ENCODE data around the gene UBN1.
A peak's percentile ranks its signal among the peaks of the same experiment; 100 is the strongest.

Gene UBN1

DNA sequence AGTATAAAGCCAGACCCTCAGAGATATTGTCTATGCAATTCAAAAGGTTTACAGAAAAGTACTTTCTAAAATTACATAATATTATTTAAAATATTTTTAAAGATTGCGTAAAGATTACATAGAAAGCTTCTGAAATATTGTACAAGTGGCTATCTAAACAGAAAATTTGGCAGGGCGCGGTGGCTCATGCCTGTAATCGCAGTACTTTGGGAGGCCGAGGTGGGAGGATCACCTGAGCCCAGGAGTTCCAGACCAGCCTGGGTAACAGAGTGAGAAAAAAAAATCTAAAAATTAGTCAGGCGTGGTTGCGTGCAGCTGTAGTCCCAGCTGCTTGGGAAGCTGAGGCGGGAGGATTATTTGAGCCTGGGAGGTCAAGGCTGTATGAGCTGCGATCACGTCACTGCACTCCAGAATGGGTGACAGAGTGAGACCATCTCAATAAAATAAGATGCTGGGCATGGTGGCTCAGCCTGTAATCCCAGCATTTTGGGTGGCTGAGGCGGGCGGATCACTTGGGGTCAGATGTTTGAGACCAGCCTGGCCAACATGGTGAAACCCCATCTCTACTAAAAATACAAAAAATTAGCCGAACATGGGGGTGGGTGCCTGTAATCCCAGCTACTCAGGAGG lies 18.1 kb downstream of the UBN1 start:
- DNase-seq: no peak

GRCh38 chr16:4866586-4866985 lies 19.3 kb downstream of the UBN1 start:
- DNase-seq: no peak

DNA sequence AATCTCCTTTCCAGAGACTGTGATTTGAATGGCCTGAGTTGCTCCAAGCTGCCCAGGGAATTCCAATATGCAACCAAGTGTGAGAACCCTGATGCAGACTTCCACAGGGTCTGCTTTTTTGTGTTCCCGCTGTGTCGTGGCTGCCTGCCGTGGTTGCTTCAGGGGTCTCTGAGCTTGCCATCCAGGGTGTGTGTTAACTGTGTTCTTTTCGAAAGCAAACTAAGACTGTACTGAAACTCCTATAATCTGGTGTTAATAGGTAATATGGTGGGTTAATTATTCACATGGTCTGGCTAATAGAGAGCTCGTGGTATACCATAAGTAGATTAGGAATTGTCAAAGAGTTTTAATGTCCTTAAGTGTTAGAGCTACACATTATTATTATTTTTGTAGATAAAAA lies 20.7 kb downstream of the UBN1 start:
- DNase-seq: no peak

GRCh38 chr16:4868535-4868934 lies 21.3 kb downstream of the UBN1 start:
- DNase-seq: no peak

- DNase-seq: no peak
Measured at GRCh38 chr16:4869147-4869805, 22.0 kb downstream of the UBN1 start.

DNA sequence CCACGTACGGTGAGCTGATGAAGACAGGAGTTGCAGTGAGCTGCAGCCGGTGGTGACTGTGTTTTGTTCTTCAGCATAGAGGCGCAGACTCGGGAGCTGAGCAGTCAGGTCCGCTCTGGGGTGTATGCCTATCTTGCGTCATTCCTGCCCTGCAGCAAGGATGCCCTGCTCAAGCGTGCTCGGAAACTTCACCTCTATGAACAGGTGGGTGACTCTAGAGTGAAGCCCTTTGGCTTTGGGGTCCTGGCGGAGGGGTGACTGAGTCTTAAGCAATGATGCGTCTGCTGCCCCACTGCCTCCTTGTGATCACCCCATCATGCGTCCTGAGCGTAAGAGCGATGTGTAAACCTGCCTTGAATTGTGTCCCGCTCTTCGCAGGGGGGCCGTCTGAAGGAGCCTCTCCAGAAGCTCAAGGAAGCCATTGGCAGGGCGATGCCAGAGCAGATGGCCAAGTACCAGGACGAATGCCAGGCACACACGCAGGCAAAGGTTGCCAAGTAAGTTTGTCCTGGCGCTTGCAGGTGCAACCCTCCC lies 22.9 kb downstream of the UBN1 start:
- no peak for DNase-seq

DNA sequence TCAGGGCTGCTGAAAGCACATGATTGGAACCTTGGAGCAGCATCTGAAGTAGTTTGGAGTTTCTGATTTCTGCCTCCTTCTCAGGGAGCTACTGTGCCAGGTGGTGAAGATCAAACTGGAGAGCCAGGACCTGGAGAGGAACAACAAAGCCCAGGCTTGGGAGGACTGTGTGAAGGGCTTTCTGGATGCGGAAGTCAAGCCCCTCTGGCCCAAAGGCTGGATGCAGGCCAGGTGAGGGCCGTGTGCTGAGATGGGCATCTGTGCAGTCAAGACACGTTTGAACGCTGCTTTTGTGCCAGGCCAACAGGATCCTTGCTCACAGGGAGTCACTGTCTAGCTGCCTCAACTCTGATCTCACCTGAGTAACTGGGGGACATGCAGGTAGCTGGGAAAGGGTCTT lies 23.8 kb downstream of the UBN1 start:
- DNase-seq: no peak

DNA sequence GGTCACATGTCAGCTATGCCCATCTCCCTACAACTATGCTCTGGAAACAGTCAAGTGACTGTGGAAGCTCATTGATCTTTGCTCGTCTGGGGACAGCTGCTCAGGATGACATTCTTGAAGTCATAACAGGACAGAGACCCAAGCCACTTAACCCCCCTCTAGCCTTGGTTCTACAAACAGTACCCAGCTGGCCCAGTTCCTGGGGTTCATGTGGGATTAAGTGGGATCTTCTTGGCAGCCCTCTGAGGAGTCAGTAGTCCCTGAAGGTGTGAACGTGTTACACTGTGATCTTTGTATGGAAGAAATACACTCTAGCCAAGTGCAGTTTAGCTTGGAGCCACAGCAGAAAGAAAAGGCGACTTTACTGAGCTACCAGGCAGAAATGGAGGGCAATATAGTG lies 25.8 kb downstream of the UBN1 start:
- DNase-seq: no peak

- DNase-seq: no peak
Measured at GRCh38 chr16:4874666-4875065, 27.4 kb downstream of the UBN1 start.

DNA sequence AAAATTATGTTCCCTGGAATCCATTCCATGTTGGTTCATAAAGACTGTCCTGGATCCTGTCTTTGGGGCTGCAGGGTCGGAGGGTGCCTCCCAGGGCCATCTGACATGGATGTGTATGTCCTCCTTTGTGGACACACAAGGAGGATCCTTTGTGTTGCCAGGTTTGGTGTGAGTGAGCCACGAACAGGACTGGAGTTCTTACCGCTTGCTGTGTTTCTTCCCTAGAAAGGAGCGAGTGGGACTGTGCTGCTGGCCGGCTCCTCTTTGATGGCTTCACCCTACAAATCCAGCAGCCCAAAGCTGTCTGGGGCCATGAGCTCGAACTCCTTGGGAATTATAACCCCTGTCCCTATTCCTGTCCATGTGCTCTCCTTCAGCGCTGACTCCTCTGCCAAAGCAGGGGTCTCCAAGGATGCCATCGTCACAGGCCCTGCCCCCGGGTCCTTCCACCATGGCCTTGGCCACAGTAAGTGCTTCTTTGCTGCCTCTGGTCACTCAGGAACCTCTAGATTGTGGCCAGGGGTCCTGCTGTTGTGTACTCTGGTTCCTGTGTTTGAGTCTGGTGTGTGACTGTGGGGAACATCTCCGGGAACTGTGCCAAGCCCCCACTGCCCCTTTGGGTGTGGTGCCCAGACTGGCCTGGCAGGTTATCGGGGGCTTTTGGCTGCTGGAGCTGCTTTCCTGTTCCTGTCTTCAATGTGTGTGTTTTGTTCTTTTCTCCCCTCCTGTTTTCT lies 29.5 kb downstream of the UBN1 start:
- no peak for DNase-seq

DNA sequence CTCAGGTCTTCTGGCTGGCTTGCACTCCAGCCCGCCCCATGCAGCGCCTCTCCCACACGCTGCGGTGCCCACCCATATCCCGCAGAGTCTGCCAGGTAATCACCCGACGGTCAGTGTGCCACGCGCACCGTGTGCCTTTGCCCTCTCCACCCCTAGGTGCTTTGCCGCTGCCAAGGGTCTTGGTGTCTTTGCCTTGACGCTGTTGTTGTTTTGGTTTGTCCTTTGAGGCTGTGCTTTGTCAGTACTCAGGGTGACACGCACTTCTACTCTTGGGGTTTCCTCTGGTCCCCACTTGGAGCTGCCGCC lies 30.1 kb downstream of the UBN1 start:
- no peak for DNase-seq

DNA sequence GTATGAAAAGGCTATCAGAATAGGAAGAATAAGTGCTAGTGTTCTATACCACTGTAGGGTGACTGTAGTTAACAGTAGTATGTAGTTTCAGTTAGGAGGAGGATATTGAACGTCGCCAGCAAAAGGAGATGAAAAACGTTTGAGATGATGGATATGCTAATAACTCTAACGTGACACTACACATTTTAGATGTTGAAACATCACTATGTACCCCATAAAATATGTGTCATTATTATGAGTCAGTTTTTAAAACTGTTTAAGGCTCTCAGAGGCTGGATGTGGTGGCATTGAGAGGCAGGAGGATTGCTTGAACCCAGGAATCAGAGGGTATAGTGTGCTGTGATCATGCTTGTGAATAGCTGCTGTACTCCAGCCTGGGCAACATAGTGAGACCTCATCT lies 31.8 kb downstream of the UBN1 start:
- no peak for DNase-seq

DNA sequence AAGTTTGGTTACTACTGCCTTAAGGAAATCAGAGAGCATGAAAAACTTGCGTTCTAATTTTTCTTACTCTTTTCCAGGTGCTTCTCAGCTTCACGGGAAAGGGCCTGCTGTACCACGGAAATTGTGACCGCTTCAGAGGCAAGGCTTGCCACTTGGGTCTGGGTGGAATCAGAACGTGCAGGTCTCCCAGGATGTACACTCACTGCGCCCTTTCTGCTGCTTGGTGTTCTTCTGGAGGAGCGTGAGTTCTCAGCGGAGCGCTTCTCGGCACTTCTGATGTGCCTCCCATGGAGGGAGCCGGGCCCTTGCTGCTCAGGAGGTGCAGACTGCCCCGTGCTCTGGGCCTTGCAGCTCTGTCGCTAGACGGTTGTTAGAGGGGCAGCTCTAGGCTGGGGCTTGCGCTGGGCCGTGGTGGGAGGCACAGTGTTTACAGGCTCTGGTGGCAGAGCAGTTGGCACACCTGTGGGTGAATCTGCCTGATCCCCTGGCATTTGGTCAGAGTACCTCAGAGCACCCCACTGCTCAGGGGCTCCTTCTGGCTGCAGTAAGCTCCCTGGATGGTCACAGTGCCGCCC lies 32.8 kb downstream of the UBN1 start:
- DNase-seq: no peak

DNA sequence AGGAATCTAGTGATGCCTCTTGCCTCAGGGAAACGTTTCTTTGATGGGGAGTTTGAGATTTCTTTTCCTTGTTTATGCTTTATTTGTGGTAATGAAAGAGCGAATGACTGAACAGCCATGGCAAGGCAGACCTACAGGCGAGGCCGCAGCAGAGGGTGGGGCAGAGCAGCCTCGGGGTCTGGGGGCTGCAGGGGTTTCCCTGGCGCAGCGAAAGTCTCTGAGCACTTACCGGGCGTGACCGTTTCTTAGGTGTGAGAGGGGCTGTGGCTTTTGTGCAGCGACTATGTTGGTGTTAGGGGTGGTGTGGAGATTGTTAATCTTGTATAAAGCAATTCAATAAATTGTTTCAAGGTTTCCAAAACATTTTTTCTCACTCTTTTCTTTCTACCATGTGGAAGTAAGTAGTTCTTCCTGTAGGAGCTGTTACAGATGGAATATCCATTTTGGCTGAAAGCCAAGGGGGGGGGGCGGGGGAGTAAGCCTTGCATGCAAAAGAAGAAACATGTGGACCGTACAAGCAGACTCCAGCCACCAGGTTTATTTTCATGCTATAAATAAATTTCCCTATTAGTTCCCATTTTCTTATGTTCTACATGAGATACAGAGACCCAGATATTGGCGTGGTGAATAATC lies 34.8 kb downstream of the UBN1 start:
- DNase-seq: no peak

GRCh38 chr16:4882633-4883285 lies 35.5 kb downstream of the UBN1 start:
- DNase-seq: peak; percentile 17

GRCh38 chr16:4883501-4883900 lies 36.2 kb downstream of the UBN1 start:
- DNase-seq: no peak

GRCh38 chr16:4884209-4884608 lies 36.9 kb downstream of the UBN1 start:
- no peak for DNase-seq

DNA sequence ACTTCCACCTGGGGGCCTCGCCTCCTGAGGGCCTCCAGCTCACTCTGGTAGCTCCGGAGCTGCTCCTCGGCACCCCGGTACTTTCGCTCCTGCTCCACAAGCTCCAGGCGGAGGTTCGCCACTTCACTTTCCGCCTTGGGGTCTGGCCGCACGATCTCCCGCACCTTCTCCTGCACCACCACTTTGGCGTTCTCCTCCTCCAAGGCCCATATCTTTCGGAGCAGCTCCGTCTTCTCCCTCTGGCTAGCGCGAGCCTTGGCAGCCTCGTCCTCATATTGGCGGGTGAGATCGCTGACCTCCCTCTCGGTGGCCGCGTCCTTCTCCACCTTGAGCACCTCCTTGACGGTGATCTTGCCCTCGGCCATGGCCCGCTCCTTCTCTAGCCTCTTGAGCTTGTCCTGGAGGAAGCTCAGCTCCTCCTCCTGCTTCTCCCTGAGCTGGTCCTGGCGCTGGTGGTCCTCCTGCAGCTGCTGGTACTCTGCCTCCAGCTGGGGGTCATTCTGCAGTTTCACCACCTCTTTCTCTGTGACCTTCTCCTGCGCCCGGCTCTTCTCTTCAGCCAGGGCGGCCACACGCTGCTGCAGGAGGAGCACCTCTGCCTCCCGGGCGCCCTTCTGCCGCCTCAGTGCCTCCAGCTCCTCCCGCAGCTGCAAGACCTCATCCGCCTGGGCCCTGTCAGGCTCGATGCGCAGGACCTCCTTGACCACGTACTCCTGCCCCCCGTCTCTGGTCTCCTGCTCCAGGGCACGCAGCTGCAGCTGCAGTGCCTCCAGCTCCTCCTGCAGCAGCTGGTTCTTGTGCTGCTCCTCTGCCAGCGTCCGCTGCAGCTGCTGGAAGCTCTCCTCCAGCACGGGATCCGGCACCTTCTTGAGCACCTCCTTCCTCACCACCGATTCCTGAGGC lies 37.9 kb downstream of the UBN1 start:
- DNase-seq: no peak

- no peak for DNase-seq
Measured at GRCh38 chr16:4886151-4886550, 38.9 kb downstream of the UBN1 start.

- no peak for DNase-seq
Measured at GRCh38 chr16:4888428-4889135, 41.3 kb downstream of the UBN1 start.

DNA sequence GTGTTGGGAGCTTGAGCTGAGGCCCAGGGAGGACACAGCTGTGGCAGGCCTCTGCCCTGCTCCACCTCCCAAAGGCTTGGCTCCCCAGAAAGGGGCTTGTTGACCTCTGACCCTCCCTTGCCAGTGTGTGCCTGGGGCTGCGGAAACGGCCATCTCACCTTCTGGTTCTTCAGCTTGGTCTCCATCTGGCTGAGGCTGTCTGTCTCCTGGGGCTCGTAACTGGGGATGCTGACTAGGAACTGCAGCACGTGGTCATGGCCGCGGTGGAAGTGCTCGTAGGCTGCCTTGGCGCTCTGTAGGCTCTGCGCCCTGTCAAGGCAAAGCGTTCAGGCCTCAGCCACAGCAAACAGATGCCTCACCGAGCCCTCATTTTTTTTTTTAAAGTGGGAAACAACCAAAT lies 42.7 kb downstream of the UBN1 start:
- no peak for DNase-seq
